Epithelial cell of proximal tubule (primary cell): Measurements from ENCODE around the gene ZNF511. TPM values are rescaled to one million over a fixed set of nuclear protein-coding genes. Genes with fewer than 3 reads are reported as not detected.

Source experiments
- DNase-seq: peaks from one replicate; pipeline ENCODE4 v3.0.0-alpha.2; 2011; ENCODE audit warnings: low read depth
- H3K4me3 ChIP-seq: 2 replicates; pipeline ENCODE4 v1.5.1; 2011; ENCODE audit warnings: low read depth, mild to moderate bottlenecking, low read length
- total RNA-seq: library from RNA; depleted of rRNA; stranded (reverse); fragments of >200 nt; gene quantifications from 2 replicates; pipeline ENCODE4 v1.2.3, GENCODE V29; 2015
- TF ChIP-seq, protein P1 (sequence below): conservative IDR thresholded peaks from 2 replicates; pipeline ENCODE4 v1.5.1; 2012; ENCODE audit warnings: low read depth, mild to moderate bottlenecking, low read length

The ZNF511 gene
- total RNA-seq, 1 donor from 2014 or later, result 28.8 TPM

- no peak overlapping the region for H3K4me3 ChIP-seq
- TF ChIP-seq, protein P1, sequence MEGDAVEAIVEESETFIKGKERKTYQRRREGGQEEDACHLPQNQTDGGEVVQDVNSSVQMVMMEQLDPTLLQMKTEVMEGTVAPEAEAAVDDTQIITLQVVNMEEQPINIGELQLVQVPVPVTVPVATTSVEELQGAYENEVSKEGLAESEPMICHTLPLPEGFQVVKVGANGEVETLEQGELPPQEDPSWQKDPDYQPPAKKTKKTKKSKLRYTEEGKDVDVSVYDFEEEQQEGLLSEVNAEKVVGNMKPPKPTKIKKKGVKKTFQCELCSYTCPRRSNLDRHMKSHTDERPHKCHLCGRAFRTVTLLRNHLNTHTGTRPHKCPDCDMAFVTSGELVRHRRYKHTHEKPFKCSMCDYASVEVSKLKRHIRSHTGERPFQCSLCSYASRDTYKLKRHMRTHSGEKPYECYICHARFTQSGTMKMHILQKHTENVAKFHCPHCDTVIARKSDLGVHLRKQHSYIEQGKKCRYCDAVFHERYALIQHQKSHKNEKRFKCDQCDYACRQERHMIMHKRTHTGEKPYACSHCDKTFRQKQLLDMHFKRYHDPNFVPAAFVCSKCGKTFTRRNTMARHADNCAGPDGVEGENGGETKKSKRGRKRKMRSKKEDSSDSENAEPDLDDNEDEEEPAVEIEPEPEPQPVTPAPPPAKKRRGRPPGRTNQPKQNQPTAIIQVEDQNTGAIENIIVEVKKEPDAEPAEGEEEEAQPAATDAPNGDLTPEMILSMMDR, result no peak
Measured at GRCh38 chr10:133294189-133294588, 14.5 kb upstream of the ZNF511 start.

DNA sequence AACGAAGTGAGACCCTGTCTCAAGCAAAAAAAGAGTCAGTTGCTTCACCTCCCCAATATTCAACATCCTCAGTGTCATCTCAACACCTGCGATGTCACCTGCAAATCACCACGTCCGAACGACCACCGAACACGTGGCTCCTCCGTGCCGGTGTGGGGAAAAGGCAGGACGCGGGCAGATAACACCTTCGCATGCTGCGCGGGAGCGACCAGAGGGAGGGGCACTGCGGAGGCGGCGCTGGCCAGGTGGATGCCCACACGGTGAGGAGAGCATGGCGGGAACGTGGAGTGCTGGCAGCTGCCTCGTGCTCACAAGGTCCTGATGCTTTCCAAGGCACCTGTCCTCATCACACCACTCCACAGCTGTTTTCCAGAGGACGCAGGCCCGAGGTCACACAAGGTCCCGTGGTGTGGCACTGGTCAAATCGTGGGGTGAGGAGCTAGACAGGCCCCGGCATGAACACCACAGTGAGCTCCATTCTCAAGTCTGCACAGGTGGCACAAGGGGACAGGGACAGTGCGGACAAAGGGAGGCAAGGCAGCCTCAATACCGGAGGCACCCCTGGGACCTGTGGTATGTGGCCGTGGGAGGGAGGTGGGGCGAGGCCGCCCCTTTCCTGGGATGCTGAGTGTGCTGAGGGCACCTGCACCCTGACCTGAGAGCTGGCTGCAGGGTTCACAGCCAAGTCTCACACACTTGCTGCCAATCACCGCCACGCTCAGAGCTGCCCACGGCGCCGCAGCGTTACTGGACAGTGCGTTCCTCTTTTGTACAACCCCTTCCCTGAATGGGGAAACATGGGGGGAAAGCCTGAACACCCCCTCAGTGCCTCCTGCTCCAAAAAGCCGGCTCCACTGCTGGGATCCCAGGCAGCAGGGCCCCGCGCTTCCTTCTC, 13.0 kb upstream of the ZNF511 start:
- no peak for DNase-seq
- TF ChIP-seq, protein P1, result no peak
- no peak overlapping the region for H3K4me3 ChIP-seq

More at GRCh38 chr10:133294189-133294588, 14.5 kb upstream of the ZNF511 start:
- no peak for DNase-seq

- DNase-seq, result no peak
- H3K4me3 ChIP-seq, result no peak overlapping the region
- TF ChIP-seq, protein P1, result no peak
Measured at GRCh38 chr10:133297504-133297903, 11.2 kb upstream of the ZNF511 start.

- DNase-seq, result no peak
Measured at GRCh38 chr10:133298466-133298865, 10.2 kb upstream of the ZNF511 start.

DNA sequence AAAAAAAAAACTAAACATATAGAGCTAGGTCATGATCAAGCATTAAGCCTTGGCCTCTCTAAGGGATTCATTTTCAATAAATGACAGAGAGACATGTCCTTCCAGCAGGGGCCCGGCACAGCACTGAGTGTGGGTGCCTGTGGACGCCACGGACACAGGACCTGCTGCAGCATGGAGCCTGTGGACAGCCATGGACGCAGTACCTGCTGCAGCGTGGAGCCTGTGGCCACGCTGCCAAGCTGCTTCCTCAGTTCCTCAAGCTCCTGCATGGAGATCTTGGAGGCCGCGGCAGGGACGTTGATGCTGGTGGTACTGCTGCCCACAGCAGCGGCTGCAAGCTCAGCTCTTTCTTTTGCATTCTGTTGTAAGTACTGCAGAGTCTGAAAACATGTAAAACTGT, 9.5 kb upstream of the ZNF511 start:
- H3K4me3 ChIP-seq, result no peak overlapping the region
- DNase-seq, result no peak
- TF ChIP-seq, protein P1, result no peak

More at GRCh38 chr10:133298466-133298865, 10.2 kb upstream of the ZNF511 start:
- H3K4me3 ChIP-seq, result no peak overlapping the region
- TF ChIP-seq, protein P1, result no peak

GRCh38 chr10:133299738-133300137, 9.0 kb upstream of the ZNF511 start:
- no peak for DNase-seq
- TF ChIP-seq, protein P1, result no peak
- no peak overlapping the region for H3K4me3 ChIP-seq
